ENCODE results near the gene HMGB4.

- no peak for TF ChIP-seq CTCF (IDR thresholded peaks at IDR 0.05; ENCODE audit: low read depth, low read length)
- TF ChIP-seq POLR2A (IDR thresholded peaks at IDR 0.05; ENCODE audit: extremely low read depth, insufficient read length): no peak
- no peak for TF ChIP-seq MYC (IDR thresholded peaks at IDR 0.05; ENCODE audit: low read depth, low read length)
Measured at GRCh38 chr1:33820804-33821203, 43.1 kb upstream of the HMGB4 start.
